ENCODE data around the gene TERT.

GRCh38 chr5:1214163-1214935 lies 80.5 kb downstream of the TERT start:
- no peak for TF ChIP-seq CTCF (conservative IDR thresholded peaks at IDR 0.05; ENCODE audit: low read depth, low read length)
- TF ChIP-seq EZH2 (IDR thresholded peaks at IDR 0.05; ENCODE audit: low read length, unreplicated experiment) = no peak

Measured in PC-3 (cell line).